ENCODE measurements around the gene MYO5B.

The MYO5B gene

DNA sequence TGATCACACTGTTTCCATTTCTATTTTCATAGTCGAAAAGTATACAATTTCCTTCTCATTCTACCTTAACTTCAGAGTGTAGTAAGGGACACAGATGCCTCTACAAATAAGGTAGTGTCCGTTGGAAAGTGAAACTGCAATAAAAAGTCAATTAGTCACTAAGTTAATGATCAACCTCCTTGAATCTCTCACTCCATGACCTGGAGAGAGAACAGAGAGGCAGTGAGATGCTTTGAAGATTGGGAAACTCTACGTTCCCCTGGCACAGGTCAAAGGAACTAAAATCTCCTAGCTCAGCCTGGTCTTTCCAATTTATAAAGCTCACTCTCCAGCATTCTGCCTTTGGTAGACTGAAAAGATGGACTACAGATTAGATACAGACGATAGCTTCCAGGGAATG lies 227.8 kb downstream of the MYO5B start:
- DNase-seq (ENCODE audit: low read depth): no peak
- TF ChIP-seq, protein P1, sequence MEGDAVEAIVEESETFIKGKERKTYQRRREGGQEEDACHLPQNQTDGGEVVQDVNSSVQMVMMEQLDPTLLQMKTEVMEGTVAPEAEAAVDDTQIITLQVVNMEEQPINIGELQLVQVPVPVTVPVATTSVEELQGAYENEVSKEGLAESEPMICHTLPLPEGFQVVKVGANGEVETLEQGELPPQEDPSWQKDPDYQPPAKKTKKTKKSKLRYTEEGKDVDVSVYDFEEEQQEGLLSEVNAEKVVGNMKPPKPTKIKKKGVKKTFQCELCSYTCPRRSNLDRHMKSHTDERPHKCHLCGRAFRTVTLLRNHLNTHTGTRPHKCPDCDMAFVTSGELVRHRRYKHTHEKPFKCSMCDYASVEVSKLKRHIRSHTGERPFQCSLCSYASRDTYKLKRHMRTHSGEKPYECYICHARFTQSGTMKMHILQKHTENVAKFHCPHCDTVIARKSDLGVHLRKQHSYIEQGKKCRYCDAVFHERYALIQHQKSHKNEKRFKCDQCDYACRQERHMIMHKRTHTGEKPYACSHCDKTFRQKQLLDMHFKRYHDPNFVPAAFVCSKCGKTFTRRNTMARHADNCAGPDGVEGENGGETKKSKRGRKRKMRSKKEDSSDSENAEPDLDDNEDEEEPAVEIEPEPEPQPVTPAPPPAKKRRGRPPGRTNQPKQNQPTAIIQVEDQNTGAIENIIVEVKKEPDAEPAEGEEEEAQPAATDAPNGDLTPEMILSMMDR (IDR thresholded peaks at IDR 0.05; ENCODE audit: control insufficient read depth, extremely low read depth, insufficient read depth): no peak
- H3K4me3 ChIP-seq (ENCODE audit: low read depth, low read length): no peak overlapping the region

DNA sequence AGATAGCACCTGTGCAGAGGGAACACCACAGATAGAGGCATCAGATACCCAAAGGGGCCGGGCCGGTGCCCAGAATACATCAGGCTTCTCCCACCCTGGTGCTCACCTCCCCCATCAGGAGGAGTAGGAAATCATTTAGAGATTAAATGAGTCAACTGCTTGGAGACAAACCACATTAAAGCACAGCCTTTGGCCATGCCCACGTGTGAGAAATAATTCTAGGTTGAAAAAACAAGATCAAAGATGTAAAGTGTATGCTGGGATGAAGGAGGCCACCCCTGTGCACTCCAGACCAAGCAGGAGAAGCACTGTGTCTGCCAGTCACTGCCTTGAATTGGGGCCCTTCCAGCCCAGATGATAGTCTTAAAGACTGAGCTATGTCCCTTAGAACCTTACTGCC lies 228.9 kb downstream of the MYO5B start:
- DNase-seq (ENCODE audit: low read depth): no peak
- TF ChIP-seq, protein P1 (IDR thresholded peaks at IDR 0.05; ENCODE audit: control insufficient read depth, extremely low read depth, insufficient read depth): no peak
- H3K4me3 ChIP-seq (ENCODE audit: low read depth, low read length): no peak overlapping the region

DNA sequence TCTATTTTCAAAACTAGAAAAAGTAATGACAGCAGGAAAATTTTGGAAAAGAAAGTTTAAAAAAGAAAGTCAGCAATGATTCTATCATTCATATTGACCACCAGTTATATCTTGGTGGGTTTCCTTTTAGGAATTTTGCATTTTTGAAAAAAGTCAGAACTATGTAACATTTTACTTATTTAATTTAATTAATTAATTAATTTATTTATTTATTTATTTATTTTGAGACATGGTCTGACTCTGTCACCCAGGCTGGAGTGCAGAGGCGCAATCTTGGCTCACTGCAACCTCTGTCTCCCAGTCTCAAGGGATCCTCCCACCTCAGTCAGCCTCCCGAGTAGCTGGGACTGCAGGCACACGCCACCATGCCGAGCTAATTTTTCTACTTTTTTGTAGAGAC lies 231.7 kb downstream of the MYO5B start:
- no peak overlapping the region for H3K4me3 ChIP-seq (ENCODE audit: low read depth, low read length)
- TF ChIP-seq, protein P1 (IDR thresholded peaks at IDR 0.05; ENCODE audit: control insufficient read depth, extremely low read depth, insufficient read depth): no peak
- DNase-seq (ENCODE audit: low read depth): no peak

DNA sequence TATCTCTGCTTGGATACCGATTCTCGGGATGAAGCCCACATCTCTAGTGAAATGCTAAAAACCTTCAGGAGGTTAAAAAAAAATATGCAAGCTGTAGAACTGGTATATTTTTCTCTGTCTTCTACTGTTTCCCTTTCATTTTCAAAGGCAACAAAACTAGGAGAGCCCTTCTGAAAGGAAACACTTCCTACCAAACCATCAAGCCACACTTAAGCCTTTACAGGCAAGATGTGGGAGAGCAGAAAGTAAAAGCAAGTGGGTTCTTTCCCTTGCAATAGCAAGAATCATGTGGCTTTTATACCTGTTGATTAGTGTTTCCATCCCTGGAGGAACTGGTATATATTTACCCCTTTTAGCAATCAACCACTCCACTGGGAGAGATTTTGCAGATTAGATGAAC lies 233.7 kb downstream of the MYO5B start:
- no peak overlapping the region for H3K4me3 ChIP-seq (ENCODE audit: low read depth, low read length)
- DNase-seq (ENCODE audit: low read depth): no peak
- TF ChIP-seq, protein P1 (IDR thresholded peaks at IDR 0.05; ENCODE audit: control insufficient read depth, extremely low read depth, insufficient read depth): no peak

DNA sequence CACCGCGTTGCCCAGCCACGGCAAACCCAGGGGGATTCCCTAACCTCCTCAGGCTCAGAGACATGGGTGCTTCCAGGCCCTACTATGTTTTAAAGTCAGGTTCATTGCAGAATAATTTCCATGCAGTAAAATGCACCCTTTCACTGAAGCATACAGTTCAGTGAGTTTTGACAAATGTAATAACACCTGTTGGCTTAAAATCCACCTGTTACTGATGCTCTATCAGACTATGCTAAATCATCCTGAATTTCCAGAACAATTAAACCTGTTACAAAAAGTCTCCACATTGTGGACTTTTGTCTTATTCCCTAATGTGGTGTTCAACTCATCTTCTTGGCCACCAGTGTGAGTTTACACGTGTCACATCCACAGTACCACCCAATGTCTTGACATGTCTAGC lies 234.6 kb downstream of the MYO5B start:
- no peak for DNase-seq (ENCODE audit: low read depth)

DNA sequence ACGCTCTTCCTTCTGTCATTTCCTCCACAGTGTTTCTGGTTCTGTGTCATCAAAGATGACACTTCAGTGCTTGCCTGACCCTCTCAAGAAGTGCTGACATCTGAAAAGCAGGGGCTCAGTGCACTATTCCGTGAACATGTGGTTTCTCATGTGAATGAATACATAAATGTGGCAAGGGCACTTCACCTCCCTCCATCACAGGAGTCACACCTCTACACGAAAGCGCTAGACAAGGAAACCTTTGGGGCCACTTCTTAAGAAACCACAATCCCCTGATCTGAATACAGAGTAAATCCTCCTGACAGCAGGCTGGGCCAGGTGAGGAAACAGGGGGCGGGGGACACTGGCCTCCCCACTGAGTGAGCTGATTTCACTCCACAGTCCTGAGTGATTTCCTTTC lies 235.8 kb downstream of the MYO5B start:
- H3K4me3 ChIP-seq (ENCODE audit: low read depth, low read length): no peak overlapping the region
- TF ChIP-seq, protein P1 (IDR thresholded peaks at IDR 0.05; ENCODE audit: control insufficient read depth, extremely low read depth, insufficient read depth): no peak
- DNase-seq (ENCODE audit: low read depth): no peak

More for the DNA sequence above, 234.6 kb downstream of the MYO5B start:
- H3K4me3 ChIP-seq (ENCODE audit: low read depth, low read length): no peak overlapping the region
- TF ChIP-seq, protein P1 (IDR thresholded peaks at IDR 0.05; ENCODE audit: control insufficient read depth, extremely low read depth, insufficient read depth): no peak

DNA sequence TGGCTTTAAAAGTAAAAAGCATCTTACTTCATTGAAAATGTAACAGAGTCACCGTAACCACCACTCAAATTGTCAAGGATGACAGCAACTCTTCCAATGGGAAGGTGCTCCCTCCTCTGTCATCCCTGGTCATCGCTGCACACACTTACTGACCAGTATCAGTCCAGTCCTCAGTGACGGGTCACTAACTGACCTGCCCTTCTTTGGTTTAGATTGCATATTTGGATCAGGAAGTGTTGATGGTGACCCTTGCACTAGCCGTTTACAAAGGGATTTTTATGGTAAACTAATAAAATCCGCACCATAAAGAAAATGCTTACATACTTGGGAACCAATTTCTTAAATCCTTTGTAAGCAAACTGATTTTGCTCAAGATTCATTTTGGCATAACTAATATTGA lies 239.7 kb downstream of the MYO5B start:
- TF ChIP-seq, protein P1 (IDR thresholded peaks at IDR 0.05; ENCODE audit: control insufficient read depth, extremely low read depth, insufficient read depth): no peak
- no peak overlapping the region for H3K4me3 ChIP-seq (ENCODE audit: low read depth, low read length)
- peak; percentile 11 for DNase-seq (ENCODE audit: low read depth)
